ENCODE results near the gene MED20.
A peak's percentile ranks its signal among the peaks of the same experiment; 100 is the strongest.
"Not testable (repeated sequence)": the region's sequence is repeated elsewhere in the genome, so short reads cannot be mapped to it uniquely, and the experiment has no call there.

MED20 gene

GRCh38 chr6:41958022-41958856, 37.3 kb upstream of the MED20 start:
- Histone ChIP-seq H3K79me2 (ENCODE audit: control insufficient read depth, insufficient read depth, low read length, unreplicated experiment) (no peaks in the 10 kb centered on the region), H3K27ac (ENCODE audit: low read depth, low read length) (no peak overlapping the region), H3K4me3 (ENCODE audit: low read depth, low read length) (no peak overlapping the region), H3K27me3 (ENCODE audit: insufficient read depth, low read length) (no peaks in the 10 kb centered on the region), H3K4me1 (ENCODE audit: control insufficient read depth, insufficient read depth, low read length, unreplicated experiment) (peaks cover 7% of the 10 kb centered on the region), H3K36me3 (ENCODE audit: insufficient read depth, low read length) (no peaks in the 10 kb centered on the region), H2AFZ (ENCODE audit: low read length, unreplicated experiment) (no peak overlapping the region)

GRCh38 chr6:41957117-41957516, 36.2 kb upstream of the MED20 start:
- H3K79me2 ChIP-seq (ENCODE audit: control insufficient read depth, insufficient read depth, low read length, unreplicated experiment), result no peaks in the 10 kb centered on the region
- H3K4me1 ChIP-seq (ENCODE audit: control insufficient read depth, insufficient read depth, low read length, unreplicated experiment), result peaks cover 7% of the 10 kb centered on the region
- H3K27me3 ChIP-seq (ENCODE audit: insufficient read depth, low read length), result no peaks in the 10 kb centered on the region
- no peaks in the 10 kb centered on the region for H3K36me3 ChIP-seq (ENCODE audit: insufficient read depth, low read length)
- H3K27ac ChIP-seq (ENCODE audit: low read depth, low read length), result no peak overlapping the region
- no peak overlapping the region for H2AFZ ChIP-seq (ENCODE audit: low read length, unreplicated experiment)
- no peak overlapping the region for H3K4me3 ChIP-seq (ENCODE audit: low read depth, low read length)

DNA sequence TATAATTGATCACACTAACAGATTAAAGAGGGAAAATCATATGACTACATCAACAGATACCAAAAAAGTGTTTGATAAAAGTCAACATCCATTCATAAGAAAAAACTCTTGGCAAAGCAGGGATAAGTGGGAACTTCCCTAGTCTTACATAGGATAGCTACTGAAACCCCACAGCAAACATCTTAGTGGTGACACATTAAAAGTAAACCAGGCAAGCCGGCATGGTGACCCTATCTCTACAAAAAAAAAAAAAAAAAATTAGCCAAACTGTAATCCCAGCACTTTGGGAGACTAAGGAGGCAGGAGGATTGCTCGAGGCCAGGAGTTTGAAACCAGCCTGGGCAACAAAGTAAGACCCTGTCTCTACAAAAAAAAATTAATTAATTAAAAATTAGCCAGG, 34.5 kb upstream of the MED20 start:
- Histone ChIP-seq H3K27me3 (ENCODE audit: insufficient read depth, low read length) (no peaks in the 10 kb centered on the region), H3K27ac (ENCODE audit: low read depth, low read length) (no peak overlapping the region), H3K4me3 (ENCODE audit: low read depth, low read length) (no peak overlapping the region), H2AFZ (ENCODE audit: low read length, unreplicated experiment) (no peak overlapping the region), H3K36me3 (ENCODE audit: insufficient read depth, low read length) (no peaks in the 10 kb centered on the region), H3K4me1 (ENCODE audit: control insufficient read depth, insufficient read depth, low read length, unreplicated experiment) (no peaks in the 10 kb centered on the region), H3K79me2 (ENCODE audit: control insufficient read depth, insufficient read depth, low read length, unreplicated experiment) (no peaks in the 10 kb centered on the region)

DNA sequence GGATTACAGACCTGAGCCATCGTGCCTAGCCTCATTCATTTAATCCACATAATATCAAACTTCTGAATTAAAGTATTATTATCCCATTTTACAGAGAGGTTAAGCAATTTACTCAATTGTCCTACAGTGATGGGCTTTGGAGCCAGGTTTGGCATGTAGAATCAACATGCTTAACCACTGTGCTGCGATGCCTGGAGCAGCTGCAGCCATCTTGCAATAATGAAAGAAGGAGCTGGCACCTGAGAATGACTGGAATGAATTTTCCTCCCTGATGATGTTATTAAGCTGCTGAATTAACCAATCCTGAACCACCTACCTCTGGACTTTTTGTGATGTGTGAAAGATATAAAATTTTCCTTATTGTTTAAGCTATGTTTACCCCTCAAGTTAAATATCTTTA, 33.7 kb upstream of the MED20 start:
- no peaks in the 10 kb centered on the region for H3K36me3 ChIP-seq (ENCODE audit: insufficient read depth, low read length)
- H3K4me3 ChIP-seq (ENCODE audit: low read depth, low read length), result no peak overlapping the region
- H3K27ac ChIP-seq (ENCODE audit: low read depth, low read length), result no peak overlapping the region
- H3K27me3 ChIP-seq (ENCODE audit: insufficient read depth, low read length), result no peaks in the 10 kb centered on the region
- no peaks in the 10 kb centered on the region for H3K79me2 ChIP-seq (ENCODE audit: control insufficient read depth, insufficient read depth, low read length, unreplicated experiment)
- H2AFZ ChIP-seq (ENCODE audit: low read length, unreplicated experiment), result no peak overlapping the region
- H3K4me1 ChIP-seq (ENCODE audit: control insufficient read depth, insufficient read depth, low read length, unreplicated experiment), result no peaks in the 10 kb centered on the region

GRCh38 chr6:41947581-41948220, 26.8 kb upstream of the MED20 start:
- Histone ChIP-seq H3K27ac (ENCODE audit: low read depth, low read length) (no peak overlapping the region), H2AFZ (ENCODE audit: low read length, unreplicated experiment) (no peak overlapping the region), H3K27me3 (ENCODE audit: insufficient read depth, low read length) (no peaks in the 10 kb centered on the region), H3K79me2 (ENCODE audit: control insufficient read depth, insufficient read depth, low read length, unreplicated experiment) (peaks cover 10% of the 10 kb centered on the region), H3K36me3 (ENCODE audit: insufficient read depth, low read length) (no peaks in the 10 kb centered on the region), H3K4me1 (ENCODE audit: control insufficient read depth, insufficient read depth, low read length, unreplicated experiment) (peaks cover 4% of the 10 kb centered on the region), H3K4me3 (ENCODE audit: low read depth, low read length) (no peak overlapping the region)

DNA sequence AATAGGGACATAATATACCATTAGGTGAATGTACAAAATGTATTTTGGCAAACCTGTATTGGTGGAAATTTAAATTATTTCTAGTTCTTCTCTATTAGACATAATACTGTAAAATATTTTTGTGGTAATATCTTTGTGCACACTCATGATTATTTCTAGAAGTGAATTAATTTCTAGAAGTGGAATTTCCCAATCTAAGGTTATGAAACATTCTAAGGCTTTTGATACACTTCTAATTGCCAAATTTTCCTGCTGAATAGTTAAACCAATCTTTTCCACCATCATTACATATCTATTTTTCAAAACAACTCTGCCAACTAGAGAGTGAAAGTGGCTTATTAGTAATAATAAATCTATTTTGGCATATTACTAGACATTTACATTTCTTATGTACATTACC, 22.5 kb upstream of the MED20 start:
- no peaks in the 10 kb centered on the region for H3K36me3 ChIP-seq (ENCODE audit: insufficient read depth, low read length)
- peaks cover 41% of the 10 kb centered on the region for H3K79me2 ChIP-seq (ENCODE audit: control insufficient read depth, insufficient read depth, low read length, unreplicated experiment)
- no peaks in the 10 kb centered on the region for H3K27me3 ChIP-seq (ENCODE audit: insufficient read depth, low read length)
- no peak overlapping the region for H2AFZ ChIP-seq (ENCODE audit: low read length, unreplicated experiment)
- H3K4me1 ChIP-seq (ENCODE audit: control insufficient read depth, insufficient read depth, low read length, unreplicated experiment), result peaks cover 27% of the 10 kb centered on the region
- H3K27ac ChIP-seq (ENCODE audit: low read depth, low read length), result peak overlapping the region; percentile 42
- no peak overlapping the region for H3K4me3 ChIP-seq (ENCODE audit: low read depth, low read length)

DNA sequence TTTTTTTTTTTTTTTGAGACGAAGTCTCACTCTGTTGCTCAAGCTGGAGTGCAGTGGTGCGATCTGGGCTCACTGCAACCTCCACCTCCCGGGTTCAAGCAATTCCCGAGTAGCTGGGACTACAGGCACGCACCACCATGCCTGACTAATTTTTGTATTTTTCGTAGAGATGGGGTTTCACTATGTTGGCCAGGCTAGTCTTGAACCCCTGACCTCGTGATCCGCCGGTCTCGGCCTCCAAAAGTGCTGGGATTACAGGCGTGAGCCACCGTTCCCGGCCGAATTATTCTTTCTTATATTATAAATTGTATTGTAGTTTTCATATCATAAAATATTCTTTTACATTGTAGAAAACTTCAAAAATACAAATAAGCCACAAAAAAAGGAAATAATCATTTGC, 21.9 kb upstream of the MED20 start:
- not testable (repeated sequence) for H3K27me3 ChIP-seq (ENCODE audit: insufficient read depth, low read length); H3K36me3 ChIP-seq (ENCODE audit: insufficient read depth, low read length); H3K4me3 ChIP-seq (ENCODE audit: low read depth, low read length); H2AFZ ChIP-seq (ENCODE audit: low read length, unreplicated experiment)
- Histone ChIP-seq H3K79me2 (ENCODE audit: control insufficient read depth, insufficient read depth, low read length, unreplicated experiment) (peaks cover 46% of the 10 kb centered on the region), H3K27ac (ENCODE audit: low read depth, low read length) (peak overlapping the region; percentile 54), H3K4me1 (ENCODE audit: control insufficient read depth, insufficient read depth, low read length, unreplicated experiment) (peaks cover 33% of the 10 kb centered on the region)

- no peaks in the 10 kb centered on the region for H3K36me3 ChIP-seq (ENCODE audit: insufficient read depth, low read length)
- H2AFZ ChIP-seq (ENCODE audit: low read length, unreplicated experiment), result peak overlapping the region; percentile 1
- peaks cover 50% of the 10 kb centered on the region for H3K79me2 ChIP-seq (ENCODE audit: control insufficient read depth, insufficient read depth, low read length, unreplicated experiment)
- peak overlapping the region; percentile 54 for H3K27ac ChIP-seq (ENCODE audit: low read depth, low read length)
- H3K27me3 ChIP-seq (ENCODE audit: insufficient read depth, low read length), result no peaks in the 10 kb centered on the region
- H3K4me3 ChIP-seq (ENCODE audit: low read depth, low read length), result peak overlapping the region; percentile 99
- peaks cover 39% of the 10 kb centered on the region for H3K4me1 ChIP-seq (ENCODE audit: control insufficient read depth, insufficient read depth, low read length, unreplicated experiment)
Measured at GRCh38 chr6:41942067-41942851, 21.3 kb upstream of the MED20 start.

- Histone ChIP-seq H3K79me2 (ENCODE audit: control insufficient read depth, insufficient read depth, low read length, unreplicated experiment) (peaks cover 56% of the 10 kb centered on the region), H3K4me1 (ENCODE audit: control insufficient read depth, insufficient read depth, low read length, unreplicated experiment) (peaks cover 47% of the 10 kb centered on the region), H2AFZ (ENCODE audit: low read length, unreplicated experiment) (peak within 1 kb of the TSS; percentile 53), H3K36me3 (ENCODE audit: insufficient read depth, low read length) (peaks cover 4% of the 10 kb centered on the region; the same call in 1 of the 2 replicates), H3K4me3 (ENCODE audit: low read depth, low read length) (peak within 1 kb of the TSS; percentile 99), H3K27ac (ENCODE audit: low read depth, low read length) (peak within 1 kb of the TSS; percentile 63), H3K27me3 (ENCODE audit: insufficient read depth, low read length) (no peaks in the 10 kb centered on the region)
Measured at GRCh38 chr6:41941280-41942066, 20.5 kb upstream of the MED20 start, which contains the start of gene CCND3. TSS of gene CCND3 (minus strand) at chr6:41941808. CDS start at chr6:41941649, 159 bp downstream.

GRCh38 chr6:41940759-41941279, 19.9 kb upstream of the MED20 start:
- no peaks in the 10 kb centered on the region for H3K27me3 ChIP-seq (ENCODE audit: insufficient read depth, low read length)
- H3K4me3 ChIP-seq (ENCODE audit: low read depth, low read length), result peak overlapping the region; percentile 99
- H2AFZ ChIP-seq (ENCODE audit: low read length, unreplicated experiment), result peak overlapping the region; percentile 53
- peaks cover 4% of the 10 kb centered on the region; the same call in 1 of the 2 replicates for H3K36me3 ChIP-seq (ENCODE audit: insufficient read depth, low read length)
- H3K27ac ChIP-seq (ENCODE audit: low read depth, low read length), result peak overlapping the region; percentile 63
- peaks cover 58% of the 10 kb centered on the region for H3K79me2 ChIP-seq (ENCODE audit: control insufficient read depth, insufficient read depth, low read length, unreplicated experiment)
- H3K4me1 ChIP-seq (ENCODE audit: control insufficient read depth, insufficient read depth, low read length, unreplicated experiment), result peaks cover 52% of the 10 kb centered on the region

Measured in ACC112 (cell line).